Suprapubic skin (tissue), 3 donors: Measurements from ENCODE around the gene DVL1.

Source experiments
- CTCF ChIP-seq, 2 donors: fragments of 200-600 bp in 1 of 2; fragments of 450-650 bp in 1 of 2; sonication (generic) in 1 of 2; IDR thresholded peaks; one replicate each; pipeline ENCODE4 v1.5.1; 2016 to 2019; ENCODE audit warnings: antibody characterized with exemption in 2 of 2, mild to moderate bottlenecking in 1 of 2, moderate library complexity in 1 of 2
- POLR2AphosphoS5 ChIP-seq, 3 donors: sonication (generic); formaldehyde crosslinking; IDR thresholded peaks; one replicate each; pipeline ENCODE4 v1.6.1; 2017; ENCODE audit warnings: antibody characterized with exemption in 3 of 3

- TF ChIP-seq CTCF (IDR thresholded peaks at IDR 0.05) = no peak
- TF ChIP-seq POLR2AphosphoS5 (IDR thresholded peaks at IDR 0.05) = no peak
These were observed 29.6 kb downstream of the DVL1 start for GRCh38 chr1:1319646-1319941.
